ENCODE results near the gene SH2D5.
"Not testable (repeated sequence)": the region's sequence is repeated elsewhere in the genome, so short reads cannot be mapped to it uniquely, and the experiment has no call there.

Gene SH2D5

DNA sequence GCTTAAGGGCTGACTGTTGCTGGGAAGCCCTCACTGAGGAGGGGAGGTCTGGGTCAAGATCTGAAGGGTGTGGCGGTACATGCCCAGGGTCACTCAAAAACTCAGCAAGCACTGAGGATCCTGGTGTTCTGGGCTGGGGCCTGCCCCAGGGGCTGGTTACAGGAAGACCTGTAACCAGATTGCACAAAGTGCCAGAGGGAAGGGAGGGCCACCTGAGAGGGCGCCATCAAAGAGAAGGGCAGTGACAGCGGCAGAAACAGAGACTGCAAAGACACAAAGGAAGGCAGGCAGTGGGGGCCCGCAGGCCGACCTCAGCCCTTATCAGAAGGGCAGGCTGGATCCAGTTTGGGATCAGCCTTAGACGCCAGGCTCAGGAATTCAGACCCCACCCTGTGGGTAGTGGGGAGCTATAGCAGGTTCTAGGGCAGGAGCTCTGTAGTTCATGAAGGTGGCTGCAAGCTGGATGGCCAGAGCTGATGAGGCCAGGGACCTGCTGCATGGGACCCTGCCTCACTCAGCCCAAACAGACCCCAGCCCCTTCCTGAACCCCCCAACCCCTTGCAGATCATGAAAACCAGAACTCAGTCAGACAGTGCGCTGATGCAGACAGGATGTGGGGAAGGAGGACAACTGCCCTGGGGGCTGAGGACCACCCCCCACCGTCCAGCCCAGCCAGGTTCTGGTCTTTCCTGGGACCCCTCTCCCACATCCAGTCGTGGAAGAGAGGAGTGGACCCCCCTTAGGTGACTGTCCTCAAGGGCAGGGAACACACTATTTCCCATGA is 3.9 kb downstream of the SH2D5 start:
- no peak for DNase-seq (ENCODE audit: low spot score)

DNA sequence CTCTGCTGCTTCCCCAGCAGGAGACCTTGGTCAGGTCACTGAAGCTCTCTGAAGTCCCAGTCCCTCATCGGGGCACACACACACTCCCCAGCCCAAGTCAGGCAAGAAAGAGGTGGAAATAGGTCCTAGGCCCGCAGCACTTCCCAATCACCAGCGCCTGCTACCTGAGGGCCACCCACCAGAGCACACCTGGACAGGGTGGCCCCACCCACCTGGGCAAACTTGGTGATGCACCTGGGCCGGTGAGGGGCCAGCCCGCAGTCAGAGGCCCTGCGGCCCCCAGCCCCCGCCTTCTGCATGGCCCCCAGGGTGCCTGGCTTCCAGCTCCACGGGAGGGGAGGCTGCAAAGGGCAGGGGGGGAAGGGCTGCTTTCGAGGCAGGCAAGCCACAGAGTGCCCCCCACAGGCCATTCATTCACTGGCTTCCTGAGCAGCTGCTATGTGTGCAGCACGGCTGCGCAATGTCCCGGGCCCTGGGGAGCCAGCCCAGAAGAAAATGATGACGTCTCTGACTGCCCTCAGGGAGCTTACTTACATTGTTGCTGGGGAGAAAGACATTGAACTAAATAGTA is 4.7 kb downstream of the SH2D5 start:
- no peak for DNase-seq (ENCODE audit: low spot score)

DNA sequence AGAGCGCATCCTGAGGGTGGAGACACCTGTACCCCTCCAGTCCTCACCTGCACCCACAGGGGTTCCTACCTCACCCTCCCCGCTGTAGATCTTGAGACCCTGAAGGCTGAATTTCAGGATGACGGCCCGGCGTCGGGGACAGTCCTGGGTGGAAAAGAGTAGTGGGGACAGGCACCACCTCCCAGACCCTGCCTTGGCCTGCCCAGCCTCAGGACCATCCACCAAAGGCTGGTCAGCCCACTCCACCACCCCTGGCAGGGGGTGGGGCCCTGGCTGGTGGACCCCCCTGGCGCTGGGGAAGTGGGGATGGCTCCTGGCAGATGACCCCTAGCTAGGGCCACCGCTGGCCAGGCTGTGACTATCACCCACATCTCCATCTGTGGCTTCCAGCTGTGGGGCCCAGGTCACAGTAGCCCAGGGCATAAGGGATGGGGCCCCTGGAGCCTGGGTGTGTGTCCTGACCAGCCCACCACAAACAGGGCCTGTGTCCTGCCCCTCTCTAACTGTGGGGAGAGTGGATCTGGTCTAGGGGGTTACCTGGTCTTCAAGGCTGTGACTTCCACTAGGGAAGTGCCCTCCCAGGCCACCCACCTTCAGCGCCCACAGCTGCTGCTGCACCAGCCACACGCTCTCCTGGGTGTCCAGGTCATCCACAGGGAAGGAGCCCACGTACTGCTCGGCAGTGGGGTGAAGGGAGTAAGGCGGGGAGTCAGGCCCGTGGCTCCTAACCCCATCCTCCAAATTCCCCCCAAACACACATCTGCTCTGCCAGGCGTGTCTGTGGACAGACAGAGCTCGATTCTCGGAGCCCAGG is 5.4 kb downstream of the SH2D5 start:
- DNase-seq (ENCODE audit: low spot score), result no peak

DNA sequence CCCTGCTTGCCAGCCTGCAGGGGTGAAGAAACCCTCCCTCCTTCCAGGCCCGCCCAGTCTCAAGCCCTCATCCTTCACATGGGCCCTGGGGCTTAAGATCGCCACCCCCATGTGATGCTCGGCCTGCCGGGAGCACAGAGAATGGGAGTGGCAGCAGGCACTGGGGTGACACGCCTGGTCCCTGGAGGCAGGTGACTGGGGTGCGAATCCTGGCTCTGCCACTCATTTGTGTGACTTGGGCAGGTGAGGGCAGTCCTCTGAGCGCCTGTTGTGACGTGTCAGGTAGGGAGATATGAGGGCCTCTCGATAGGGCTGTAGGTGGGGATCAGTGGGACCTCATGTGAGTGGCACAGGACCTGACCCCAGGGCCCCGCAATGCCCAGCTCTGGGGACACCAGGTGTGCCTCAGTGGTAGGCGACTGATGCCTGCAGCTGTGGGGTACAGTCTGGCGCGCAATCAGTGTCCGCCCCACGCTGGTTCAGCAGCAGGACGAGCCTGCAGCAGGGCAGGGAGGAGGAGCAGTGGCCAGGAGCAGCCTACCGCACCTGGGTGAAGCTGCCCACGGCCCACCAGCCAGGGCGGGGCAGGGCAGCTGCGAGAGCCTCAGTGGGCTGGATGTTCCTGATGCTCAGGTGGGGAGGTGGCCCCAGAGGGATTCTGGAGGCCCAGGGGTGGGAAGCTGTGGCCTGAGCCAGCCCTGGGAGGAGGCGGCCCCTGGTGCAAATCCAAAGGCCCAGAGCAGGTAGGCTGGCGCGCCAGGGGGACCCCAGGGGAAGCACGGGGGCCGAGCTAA is 6.2 kb downstream of the SH2D5 start:
- DNase-seq (ENCODE audit: low spot score), result no peak

DNA sequence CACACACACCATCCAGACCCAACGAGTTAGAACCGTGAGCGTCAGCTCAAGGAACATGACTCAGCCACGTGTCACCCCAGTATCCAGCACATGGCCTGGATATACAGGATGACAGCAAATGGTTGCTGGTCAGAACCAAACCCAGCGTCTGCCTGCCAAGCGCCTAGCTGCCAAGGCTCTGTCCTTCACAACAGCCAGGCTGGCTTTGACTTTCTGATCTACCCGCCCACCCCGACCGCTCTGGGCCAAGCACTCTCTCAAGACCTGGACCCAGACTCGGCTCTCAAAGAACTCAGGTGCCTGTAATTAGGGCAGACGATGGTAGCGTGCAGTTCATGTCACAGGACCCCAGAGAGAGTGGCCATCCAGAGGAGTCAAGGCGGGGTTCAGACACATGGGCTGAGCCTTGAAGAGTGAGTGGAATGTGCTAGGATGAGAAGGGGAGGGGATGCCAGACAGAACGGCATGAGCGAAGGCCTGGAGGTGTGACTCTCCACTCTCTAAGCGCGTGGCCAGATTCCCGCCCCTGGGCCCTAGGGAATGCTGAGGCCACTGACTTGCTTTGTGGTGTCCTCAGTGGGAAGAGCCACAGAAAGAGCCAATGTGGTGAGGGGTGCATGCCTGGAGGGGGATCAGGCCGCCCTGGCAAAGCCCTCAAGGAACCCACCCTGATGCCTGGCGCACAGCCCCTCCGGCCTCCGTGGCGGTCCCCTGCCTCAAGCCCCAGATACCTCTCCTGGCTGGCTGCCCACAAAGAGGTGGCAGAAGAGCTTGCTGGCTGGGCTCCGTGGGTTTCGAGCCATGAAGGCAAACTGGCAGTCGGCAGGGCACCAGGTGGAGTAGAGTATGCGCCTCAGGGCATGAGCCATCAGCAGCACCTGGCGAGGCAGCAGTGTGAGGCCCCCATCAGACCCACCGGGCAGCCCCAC is 7.0 kb downstream of the SH2D5 start:
- no peak for DNase-seq (ENCODE audit: low spot score)

DNA sequence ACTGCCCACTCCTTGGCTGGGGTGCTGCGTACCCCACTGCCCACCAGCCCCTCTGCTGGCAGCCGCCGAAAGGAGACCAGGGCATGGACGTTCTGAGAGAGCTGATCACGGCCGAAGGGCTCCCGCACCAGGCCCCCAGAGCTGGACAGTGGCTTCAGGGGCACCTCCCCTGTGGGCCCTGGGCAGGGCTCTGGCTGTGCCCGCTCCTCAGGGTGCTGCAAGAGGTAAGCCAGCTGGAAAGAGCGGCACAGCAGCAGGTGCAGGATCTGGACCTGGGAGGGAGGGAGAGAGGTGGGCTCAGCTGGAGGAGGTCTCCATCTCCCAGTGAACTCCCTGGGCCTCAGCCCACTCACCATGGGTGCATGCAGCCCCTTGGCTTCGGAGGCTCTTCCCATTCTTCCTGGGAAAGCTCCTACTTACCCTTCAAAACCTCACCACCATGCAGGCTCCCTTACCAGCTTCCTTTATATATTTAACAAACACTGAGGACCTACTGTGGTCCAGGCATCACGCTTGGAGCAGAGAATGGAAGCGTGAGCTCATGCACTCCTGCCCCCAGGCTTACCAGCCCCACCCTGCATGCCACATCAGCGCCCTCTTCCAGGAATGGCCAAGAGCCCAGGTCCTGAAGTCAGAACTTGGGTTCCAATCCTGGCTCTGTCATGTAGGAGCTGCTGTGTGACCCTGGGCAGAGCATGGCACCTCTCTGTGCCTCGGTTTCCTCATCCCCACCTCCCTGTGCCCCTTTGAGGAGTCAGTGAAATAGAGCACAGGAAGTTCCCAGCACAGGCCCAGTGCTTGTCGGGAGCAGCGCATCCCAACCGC is 7.9 kb downstream of the SH2D5 start:
- DNase-seq (ENCODE audit: low spot score), result no peak

DNA sequence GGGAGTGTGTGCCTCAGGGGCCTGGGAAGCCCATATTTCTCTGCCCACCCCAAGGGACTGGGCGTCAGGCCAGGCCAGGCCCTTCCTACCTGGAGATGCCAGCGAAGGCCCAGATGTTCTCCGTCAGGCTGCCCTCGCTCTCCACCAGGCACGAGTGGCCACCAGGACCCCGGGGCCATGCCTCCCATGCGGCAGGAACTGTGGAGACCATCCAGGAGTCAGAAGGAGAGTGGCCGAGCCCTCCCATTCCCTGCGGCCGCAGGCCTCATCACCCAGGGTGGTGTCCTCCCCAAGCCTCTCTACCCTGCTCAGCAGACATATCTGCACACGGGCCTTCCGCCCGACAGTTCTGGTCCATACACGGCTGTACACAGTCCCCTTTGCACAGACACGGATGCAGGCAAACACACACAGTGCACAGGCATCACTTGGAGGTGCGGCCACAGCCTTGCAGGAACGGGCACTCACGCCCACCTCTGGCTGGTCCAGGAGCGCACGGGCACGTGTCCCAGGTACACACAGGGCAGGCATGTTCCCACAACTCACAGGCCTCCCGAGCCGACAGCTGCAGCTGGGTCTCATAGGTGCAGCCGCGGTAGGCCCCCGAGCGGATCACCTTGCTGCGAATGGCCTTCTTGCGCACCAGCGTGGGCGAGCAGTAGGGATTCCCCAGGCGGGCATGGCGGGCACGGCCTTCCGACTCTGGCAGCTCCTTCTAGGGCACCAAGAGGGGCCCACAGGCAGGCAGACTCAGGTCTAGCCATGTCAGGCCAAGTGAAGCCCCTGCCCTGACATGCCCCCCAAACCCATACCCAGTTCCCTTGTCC is 8.8 kb downstream of the SH2D5 start:
- no peak for DNase-seq (ENCODE audit: low spot score)

DNA sequence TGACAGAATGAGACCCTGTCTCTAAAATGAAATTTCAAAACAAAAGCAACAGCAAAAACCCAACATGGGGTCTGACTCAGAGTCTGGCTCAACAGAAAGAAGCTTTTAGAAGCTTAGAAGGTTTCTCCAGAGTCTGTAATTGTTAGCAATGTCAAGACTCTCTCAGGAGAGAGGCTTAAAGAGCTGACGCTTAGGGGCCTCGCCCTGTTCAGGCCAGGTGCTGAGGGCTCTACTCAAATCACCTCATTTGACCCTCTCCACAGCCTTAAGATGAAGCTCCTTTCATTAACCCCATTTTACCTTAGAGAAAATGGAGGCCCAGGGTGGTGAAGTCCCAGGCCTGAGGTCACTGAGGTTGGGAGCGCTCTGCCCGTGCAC is 9.4 kb downstream of the SH2D5 start:
- no peak for DNase-seq (ENCODE audit: low spot score)

DNA sequence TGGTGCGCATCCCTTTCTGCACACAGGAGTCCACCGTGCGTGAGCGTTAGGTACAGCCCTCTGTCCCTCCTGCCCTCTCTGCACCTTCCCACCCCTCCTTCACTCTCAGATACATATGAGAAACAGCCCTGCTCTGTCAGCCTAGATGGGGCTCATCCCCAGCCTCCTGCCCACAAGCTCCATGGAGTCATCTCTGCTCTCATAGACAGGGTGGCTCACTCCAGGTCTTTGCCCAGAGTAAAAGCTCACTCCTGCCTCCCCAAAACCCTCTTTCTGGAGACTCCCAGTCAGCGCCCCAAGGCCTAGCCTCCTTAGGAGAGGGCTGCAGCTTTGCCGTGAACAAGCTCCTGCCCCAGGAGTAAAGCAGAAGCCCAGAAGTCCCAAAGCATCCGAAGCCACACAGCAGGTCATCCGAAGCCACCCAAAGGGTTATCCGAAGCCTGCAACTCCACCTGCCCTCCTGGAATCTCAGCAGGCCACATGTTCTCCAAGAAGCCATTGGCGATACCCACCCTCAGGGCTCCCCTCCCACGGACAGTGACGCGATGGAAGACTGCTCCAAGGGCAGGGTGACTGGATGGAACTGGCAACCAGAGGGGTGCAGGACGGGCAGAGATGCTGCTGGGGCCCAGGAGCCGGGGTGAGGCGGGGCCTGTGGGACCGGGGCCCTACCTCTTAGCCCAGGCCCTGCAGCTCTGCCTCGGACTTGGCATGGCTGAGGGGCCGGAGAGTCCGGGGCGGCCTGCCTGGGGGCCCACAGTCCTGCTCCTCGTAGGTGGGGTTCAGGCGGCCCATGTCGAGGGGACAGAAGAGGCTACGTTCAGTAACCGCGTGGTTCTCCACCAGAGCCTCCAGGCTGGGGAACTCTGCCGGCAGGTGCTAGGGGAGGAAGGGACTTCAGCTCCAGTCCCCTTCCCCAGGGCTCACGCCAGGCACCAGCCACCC is 11.1 kb downstream of the SH2D5 start:
- no peak for DNase-seq (ENCODE audit: low spot score)

DNA sequence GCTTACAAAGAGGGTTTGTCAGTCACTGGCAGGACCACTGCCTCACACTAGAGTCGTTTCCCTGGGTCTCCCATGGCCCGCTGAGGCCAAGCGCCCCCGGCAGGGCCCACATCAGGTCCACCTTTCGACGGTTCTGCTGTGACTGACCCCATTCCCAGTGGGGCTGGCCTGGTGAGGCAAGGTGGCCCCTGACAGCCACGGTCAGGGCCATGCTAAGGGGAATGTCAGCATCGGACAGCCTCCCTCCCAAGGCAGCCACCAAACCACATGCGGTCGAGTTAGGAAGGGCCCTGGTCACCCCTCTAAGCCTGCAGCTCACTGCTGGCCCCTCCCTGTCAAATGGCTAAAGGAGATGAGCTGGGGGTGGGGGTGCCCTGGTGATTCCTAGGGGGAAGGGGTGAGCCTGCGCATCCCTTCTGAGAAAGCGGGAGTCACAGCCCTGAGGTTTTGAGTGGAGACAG is 11.8 kb downstream of the SH2D5 start:
- no peak for DNase-seq (ENCODE audit: low spot score)

DNA sequence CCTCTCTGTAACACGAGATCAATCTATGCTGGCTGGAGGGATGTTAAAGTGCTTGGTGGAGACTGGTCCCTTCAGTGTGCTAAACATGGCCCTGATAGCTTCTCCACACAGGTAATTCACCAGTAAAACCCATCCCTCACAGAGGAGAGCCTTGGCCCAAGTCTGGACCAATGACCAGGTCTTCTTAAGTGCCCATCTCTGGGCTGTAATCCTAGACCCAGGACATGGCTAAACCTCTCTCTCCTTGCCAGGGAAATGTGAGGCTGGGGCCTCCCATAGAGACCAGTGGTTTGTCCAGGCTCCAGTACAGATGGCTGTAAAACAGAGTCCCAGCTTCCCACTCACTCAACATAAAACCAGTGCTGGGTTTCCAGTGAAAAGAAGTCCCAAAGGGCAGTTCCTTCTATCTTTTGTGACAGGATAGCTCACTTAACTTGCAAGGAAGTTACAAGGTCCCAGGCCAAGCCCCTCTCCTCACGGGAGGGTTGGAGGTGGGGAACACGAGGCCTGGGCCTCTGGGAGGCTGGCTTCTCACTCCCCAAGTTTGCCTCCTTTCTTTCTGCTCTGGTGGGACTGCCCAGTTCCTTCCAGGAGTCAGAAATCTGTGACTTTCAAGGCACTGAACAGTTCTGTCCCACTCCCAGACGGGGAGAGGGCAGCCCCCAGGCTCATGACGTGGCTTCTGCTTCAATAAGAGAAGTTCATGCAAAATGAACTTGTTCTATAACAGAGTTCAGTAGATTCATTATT is 12.5 kb downstream of the SH2D5 start:
- DNase-seq (ENCODE audit: low spot score), result no peak

DNA sequence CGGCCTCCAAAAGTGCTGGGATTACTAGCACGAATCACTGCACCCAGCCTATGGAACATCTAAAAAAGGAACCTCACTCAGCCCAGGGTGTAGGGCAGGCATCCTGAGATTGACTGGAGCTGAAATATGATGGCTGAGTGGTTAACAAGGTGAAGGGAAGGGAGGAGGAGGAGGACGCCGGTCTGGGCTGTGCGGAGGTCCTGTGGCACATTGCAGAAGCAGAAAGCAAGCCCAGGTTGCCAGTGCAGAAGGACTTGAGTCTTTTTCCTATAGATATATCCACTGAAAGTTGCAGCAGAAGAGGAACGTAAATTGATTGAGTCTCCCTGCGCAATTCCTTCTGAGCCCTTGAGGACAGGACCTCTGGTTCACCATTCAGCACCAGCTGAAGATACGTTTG is 13.2 kb downstream of the SH2D5 start:
- DNase-seq (ENCODE audit: low spot score), result no peak

DNA sequence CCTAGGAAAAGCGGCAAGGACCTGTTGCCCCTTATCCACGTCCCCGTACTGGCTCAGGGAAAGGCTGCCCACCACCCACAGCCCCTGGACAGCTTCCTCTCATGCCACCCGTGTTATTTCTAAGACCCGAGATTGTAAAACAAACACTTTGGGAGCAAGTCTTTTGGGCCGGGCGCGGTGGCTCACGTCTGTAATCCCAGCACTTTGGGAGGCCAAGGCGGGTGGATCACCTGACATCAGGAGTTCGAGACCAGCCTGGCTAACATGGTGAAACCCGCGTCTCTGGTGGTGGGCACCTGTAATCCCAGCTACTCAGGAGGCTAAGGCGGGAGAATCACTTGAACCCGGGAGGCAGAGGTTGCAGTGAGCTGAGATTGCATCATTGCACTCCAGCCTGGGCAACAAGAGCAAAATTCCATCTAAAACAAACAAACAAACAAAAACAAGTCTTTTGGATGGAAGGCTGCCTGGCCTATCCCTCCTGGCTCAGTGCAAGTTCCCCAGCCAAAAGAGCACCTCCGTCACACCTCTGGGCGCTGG is 14.1 kb downstream of the SH2D5 start:
- DNase-seq (ENCODE audit: low spot score), result not testable (repeated sequence)

DNA sequence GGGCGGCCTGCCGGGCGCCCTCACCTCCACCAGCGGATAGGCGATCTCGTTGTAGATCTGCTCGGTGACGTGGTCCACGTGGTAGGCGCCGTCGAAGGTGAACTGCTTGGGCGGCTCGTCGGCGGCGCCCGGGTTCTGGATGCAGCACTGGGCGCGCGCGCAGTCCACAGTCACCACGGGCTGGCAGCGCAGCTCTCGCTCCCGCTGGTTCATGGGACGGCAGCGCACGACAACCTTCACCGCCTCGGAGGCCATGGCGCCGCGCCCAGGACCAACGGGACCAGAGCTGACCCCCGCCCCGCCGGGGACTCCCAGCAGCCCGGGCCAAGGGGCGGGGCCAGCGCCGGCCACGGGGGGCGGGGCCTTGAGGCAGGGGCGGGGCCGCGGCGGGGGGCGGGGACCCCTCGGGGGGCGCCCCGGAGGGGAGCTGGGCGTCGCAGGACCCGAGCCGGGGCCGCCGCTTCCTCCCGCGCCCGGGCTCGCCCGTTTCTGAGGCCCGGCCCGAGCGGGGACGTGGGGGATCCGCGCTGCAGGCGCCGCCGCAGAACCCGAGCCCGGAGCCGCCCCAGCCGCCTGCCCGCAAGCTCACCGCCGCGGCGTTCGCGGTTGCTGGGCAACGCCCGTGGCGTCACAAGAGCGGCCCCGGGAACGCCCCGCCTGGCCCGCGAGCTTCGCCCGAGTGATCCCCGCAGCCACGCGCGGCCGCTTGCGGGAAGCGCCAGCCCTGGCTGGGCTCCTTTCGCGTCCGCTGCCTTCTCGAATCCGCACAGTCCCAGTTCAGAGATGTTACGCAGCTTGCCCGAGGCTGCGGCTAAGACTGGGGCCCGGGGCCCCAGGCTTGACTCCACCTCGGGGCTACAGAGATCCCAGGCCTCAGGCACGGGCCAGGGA is 14.8 kb downstream of the SH2D5 start, which contains the start of gene KIF17:
KIF17 (minus strand) TSS at position 556 of the 891 bp plus-strand sequence; CDS start at position 255, 301 bp downstream.
- peak; percentile 53 for DNase-seq (ENCODE audit: low spot score)

DNA sequence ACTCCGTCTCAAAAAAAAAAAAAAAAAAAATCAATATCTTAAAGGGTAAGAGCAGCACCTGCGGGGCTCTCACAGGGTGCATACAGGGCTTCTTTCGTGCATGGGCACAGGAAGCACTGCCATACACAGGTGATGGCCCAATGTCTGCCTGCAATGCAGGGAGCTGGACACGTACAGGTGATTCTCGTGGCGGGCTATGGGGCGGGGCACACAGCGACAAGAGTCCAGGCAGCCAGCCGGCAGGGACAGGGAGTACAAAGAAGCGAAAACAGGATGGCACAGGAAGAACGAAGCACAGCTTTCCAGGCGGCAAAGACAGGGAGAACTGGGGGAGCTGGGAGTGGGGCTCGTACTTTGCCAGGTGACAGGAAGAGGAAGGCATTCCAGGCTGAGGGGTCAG is 16.3 kb downstream of the SH2D5 start:
- DNase-seq (ENCODE audit: low spot score), result no peak

DNA sequence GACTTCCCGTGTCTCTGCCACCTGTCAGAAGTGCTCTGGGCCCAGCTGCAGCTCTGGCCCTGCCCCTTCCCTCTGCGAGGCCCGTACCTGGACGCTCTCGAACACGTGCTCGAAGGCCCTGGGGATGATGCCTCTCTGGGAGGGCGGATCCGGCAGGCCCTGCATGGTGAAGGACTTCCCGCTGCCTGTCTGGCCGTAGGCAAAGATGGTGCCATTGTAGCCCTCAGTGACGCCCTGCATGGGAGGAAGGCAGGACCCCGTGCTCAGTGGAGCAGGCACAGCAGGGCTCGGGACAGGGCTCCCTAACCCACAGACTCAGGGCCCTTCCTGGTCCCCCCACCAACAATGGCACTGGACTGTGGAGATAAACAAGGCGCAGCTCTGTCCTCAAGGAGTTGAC is 17.1 kb downstream of the SH2D5 start:
- no peak for DNase-seq (ENCODE audit: low spot score)

All from cerebellar cortex (tissue), 1 donor.